ENCODE results near the gene DNASE1L3. TPM values are rescaled to one million over a fixed set of nuclear protein-coding genes. Genes with fewer than 3 reads are reported as not detected.

DNASE1L3 gene
- total and polyA plus RNA-seq, 2 experiments from 2014 or later, result not detected

GRCh38 chr3:58158442-58159153, 52.2 kb downstream of the DNASE1L3 start (continued):
- TF ChIP-seq ZNF462 (CRISPR knock-in tag; IDR thresholded peaks at IDR 0.05), result no peak

GRCh38 chr3:58157700-58158099, 53.1 kb downstream of the DNASE1L3 start:
- Mint-ChIP-seq H3K9me3 (no peaks in the 10 kb centered on the region), H3K4me1 (no peaks in the 10 kb centered on the region), H3K27ac (no peak overlapping the region), H3K27me3 (ENCODE audit: insufficient read depth, low read depth, poor library complexity) (peaks cover 4% of the 10 kb centered on the region), H3K4me3 (no peak overlapping the region), H3K36me3 (ENCODE audit: low read depth) (peaks cover 35% of the 10 kb centered on the region)
- H3K4me1 ChIP-seq (ENCODE audit: insufficient read depth), result no peaks in the 10 kb centered on the region
- no peak overlapping the region for H2AFZ ChIP-seq
- TF ChIP-seq NANOG (IDR thresholded peaks at IDR 0.05; ENCODE audit: borderline replicate concordance) (no peak), ZNF462 (CRISPR knock-in tag; IDR thresholded peaks at IDR 0.05) (no peak), ZNF114 (CRISPR knock-in tag; IDR thresholded peaks at IDR 0.05) (no peak), ZNF331 (CRISPR knock-in tag; IDR thresholded peaks at IDR 0.05; ENCODE audit: low read depth) (no peak), REST (IDR thresholded peaks at IDR 0.05; ENCODE audit: unreplicated experiment) (no peak)
- no peaks in the 10 kb centered on the region for H3K9me2 ChIP-seq (ENCODE audit: insufficient read depth)
- H3K36me3 ChIP-seq (ENCODE audit: insufficient read depth), result peaks cover 69% of the 10 kb centered on the region
- DNase-seq (ENCODE audit: low spot score) (no peak), ATAC-seq (no peak)
- peaks cover 4% of the 10 kb centered on the region; the same call in 1 of the 2 replicates for H4K20me1 ChIP-seq (replicated peaks; ENCODE audit: insufficient read depth)
- no peaks in the 10 kb centered on the region for H3F3A ChIP-seq (replicated peaks; ENCODE audit: low read depth)
- H3K27me3 ChIP-seq (ENCODE audit: insufficient read depth), result no peaks in the 10 kb centered on the region
- no peak overlapping the region for H3K4me2 ChIP-seq
- no peak overlapping the region for H3K4me3 ChIP-seq
- no peaks in the 10 kb centered on the region for H3K79me2 ChIP-seq (replicated peaks; ENCODE audit: insufficient read depth)
- H3K27ac ChIP-seq (ENCODE audit: low read depth), result no peak overlapping the region

All from GM23338 (cell line).